ENCODE results near the gene GGTLC2. TPM values are rescaled to one million over a fixed set of nuclear protein-coding genes. Genes with fewer than 3 reads are reported as not detected.
"Not testable (repeated sequence)": the region's sequence is repeated elsewhere in the genome, so short reads cannot be mapped to it uniquely, and the experiment has no call there.

GGTLC2 gene
- not detected in 2 replicates for total RNA-seq (2014; rRNA removed; shearing (Covaris generic))

- DNase-seq (ENCODE audit: low read depth) = not testable (repeated sequence)
Measured at GRCh38 chr22:22644314-22644713, at the start of gene GGTLC2. TSS of gene GGTLC2 (plus strand) at chr22:22644614. CDS start at chr22:22646346, 1,732 bp downstream.

- DNase-seq (ENCODE audit: low read depth) = no peak
Measured at GRCh38 chr22:22595001-22595835, 49.2 kb upstream of the GGTLC2 start.

GRCh38 chr22:22598144-22598543 is 46.3 kb upstream of the GGTLC2 start:
- no peak for DNase-seq (ENCODE audit: low read depth)

DNA sequence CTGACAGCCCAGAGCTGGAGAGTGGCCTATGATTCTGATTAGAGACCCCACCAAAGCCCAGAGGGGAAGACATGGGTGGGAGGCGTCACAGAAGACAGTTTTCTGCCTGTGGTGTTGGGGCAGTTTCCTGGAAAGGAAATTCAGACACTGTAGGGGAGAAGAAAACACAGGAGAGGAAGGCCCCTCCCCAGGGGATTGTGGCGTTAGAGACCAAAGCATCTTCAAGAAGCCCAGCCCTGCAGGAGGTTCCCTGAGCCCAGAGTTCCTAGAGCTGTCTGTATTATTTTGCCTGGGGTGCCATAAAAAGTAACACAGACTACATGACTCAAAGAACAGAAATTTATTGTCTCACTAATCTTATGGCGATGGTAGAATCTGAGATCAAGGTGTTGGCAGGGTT is 45.2 kb upstream of the GGTLC2 start:
- DNase-seq (ENCODE audit: low read depth) = no peak

DNA sequence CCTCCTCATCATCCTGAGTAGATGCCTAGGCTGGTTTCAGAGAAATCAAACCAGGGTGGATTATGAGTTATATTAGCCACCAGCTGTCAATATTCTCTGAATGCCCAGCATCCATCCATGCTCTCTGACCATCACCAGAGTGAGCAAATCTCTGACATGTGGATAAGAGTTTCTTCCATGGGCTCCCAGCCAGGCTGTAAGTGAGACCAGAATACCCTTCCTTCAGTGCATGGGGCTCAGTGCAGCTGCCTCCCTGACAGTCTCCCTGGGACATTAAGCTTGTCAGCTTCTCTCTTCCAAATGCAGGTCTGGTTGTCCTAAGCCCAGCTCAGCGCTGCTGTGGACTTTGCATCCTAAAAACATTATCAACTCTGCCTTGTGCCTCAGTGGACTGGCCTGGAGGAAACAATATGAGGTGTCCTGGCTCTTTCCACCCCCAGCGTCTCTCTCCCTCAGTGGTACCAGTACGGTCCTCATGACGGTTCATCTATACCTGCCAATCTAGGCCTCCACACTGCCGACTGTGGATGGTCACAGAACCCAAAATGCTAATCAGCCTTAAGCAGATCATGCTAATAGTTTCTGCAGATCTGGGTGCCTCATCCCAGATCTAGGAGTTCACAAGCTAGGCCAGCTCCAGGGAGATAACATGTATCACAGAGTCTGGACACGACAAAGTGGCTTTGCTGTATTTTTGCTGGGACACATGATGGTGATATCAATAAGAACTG is 43.7 kb upstream of the GGTLC2 start:
- DNase-seq (ENCODE audit: low read depth) = no peak

DNA sequence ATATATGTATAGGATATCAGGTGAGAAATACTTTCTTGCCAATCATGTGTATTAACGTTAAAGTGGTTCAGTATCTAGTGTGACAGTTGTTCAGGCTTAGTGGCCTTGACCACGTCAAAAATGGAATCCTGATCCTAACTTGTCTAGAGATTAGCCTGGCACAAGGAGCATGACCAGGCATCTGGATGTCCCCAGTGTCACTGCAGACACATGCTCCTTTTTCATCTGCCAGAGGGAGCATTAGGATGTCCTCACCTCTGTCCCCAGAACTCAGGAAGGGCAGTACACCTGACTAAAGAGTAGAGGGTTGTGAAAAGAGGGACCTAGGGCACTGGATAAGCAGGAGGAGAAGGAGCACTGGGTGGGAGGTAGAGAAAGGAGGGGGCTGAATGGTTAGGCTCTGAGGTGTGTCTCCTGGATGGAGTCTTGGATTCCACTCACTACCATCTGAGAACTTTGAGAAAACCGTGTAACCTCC is 40.9 kb upstream of the GGTLC2 start:
- DNase-seq (ENCODE audit: low read depth) = no peak

- DNase-seq (ENCODE audit: low read depth) = no peak
Measured at GRCh38 chr22:22604326-22605073, 39.9 kb upstream of the GGTLC2 start.

GRCh38 chr22:22605074-22605404 is 39.4 kb upstream of the GGTLC2 start:
- DNase-seq (ENCODE audit: low read depth) = no peak

GRCh38 chr22:22608022-22608421 is 36.4 kb upstream of the GGTLC2 start:
- DNase-seq (ENCODE audit: low read depth) = not testable (repeated sequence)

DNA sequence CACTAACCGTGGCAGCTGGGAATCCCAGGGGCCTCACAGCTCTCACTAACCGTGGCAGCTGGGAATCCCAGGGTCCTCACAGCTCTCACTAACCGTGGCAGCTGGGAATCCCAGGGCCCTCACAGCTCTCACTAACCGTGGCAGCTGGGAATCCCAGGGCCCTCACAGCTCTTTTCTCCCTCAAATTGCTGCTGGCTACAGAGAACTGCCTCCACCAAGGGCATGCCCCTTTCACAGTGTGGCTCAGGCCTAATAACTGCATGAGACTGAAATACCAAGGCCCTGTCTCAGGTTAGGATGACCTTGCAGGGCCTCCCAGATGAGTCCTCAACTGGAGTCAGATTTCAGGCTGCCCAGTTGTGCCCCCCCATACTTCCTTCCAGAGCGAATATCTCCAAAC is 35.1 kb upstream of the GGTLC2 start:
- DNase-seq (ENCODE audit: low read depth) = no peak

DNA sequence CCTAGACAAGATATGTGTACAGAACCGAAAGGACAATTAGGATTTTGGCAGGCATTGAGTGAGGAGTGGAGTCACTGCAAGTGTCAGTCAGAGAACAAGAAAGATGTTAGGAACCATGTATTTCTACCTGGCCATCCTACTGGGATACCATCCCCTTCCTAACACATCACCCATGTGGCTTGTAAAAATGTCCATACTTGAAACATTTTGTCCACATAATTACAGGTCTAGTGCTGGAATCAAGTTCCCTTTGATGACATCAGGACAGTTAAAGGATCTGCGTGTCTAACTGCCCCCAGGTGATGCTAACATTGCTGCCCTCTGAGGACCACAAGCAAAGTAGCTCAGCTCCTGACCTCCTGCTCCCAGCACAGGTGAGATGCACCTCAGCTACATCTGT is 31.9 kb upstream of the GGTLC2 start:
- no peak for DNase-seq (ENCODE audit: low read depth)

DNA sequence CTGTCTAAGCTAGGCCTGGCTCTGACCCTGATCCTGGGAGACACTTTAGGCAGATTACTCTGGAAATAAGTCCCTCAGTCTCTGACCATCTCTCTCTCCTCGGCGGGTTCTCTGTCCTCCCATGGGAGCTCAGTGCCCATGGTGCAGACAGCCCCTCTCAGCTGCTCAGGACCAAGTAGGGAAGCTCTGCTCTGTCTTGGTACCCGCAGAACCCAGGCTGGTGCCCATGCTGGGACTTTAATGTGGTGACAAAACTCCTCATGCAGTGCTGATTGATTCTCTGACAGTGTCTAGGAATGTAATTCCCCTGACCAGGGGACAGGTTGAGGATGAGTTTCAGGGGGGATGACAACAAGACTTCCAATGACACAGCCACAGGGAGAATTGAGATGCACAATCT is 30.3 kb upstream of the GGTLC2 start:
- no peak for DNase-seq (ENCODE audit: low read depth)

GRCh38 chr22:22616636-22617035 is 27.8 kb upstream of the GGTLC2 start:
- DNase-seq (ENCODE audit: low read depth) = no peak

- no peak for DNase-seq (ENCODE audit: low read depth)
Measured at GRCh38 chr22:22618448-22618847, 26.0 kb upstream of the GGTLC2 start.

- no peak for DNase-seq (ENCODE audit: low read depth)
Measured at GRCh38 chr22:22618923-22619322, 25.5 kb upstream of the GGTLC2 start.

DNA sequence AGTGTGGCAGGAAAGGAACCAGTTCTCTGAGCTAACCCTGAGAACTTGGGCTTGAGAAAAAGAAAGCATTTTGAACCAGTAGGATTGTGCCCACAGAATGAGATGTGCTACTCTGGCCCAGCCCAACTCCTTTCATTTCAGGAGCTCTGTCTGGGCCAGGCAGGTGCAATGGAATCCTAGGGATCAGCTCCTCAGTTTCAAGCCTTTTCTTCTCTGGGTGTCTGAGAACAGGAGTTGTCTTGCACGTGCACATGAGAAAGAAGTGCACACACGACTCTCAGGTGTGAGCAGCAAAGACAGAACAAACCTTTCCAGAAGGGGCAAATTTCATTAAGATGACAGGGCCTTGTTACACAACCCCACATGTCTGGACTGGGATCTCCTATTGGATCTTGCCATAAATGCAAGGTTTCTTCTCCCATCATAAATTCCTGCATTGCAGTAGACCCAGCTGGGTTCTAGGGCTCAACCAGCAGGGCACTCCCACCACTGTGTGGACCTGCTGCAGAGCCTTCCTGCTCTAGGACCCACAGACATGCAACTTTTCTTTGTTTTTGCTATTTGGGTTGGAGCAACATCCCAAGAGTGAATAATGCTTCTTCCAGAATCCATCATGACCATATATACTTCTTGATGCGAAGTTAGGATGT is 24.5 kb upstream of the GGTLC2 start:
- no peak for DNase-seq (ENCODE audit: low read depth)

GRCh38 chr22:22628546-22629495 is 15.6 kb upstream of the GGTLC2 start:
- not testable (repeated sequence) for DNase-seq (ENCODE audit: low read depth)

DNA sequence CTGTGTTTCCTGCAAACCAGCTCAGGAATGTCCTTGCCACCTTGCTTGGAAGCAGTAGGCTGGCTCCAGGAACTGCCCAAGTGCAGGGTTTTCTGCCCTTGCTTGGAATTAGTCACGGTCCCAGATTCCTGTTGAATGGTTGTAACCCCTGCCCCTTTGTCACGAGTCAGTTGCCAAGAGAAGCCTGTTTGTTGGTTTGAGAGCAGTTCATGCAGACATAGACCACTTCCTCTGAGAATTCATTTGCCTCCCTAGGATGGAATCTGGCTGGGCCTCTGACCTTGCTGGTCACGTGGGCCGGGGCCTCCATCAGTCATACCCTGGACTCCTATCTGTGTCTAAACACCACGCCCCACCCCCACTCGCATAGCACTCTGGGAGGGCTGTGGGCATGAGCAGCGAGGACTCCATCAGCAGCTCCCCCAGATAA is 13.2 kb upstream of the GGTLC2 start:
- peak; percentile 41 for DNase-seq (ENCODE audit: low read depth)

- not testable (repeated sequence) for DNase-seq (ENCODE audit: low read depth)
Measured at GRCh38 chr22:22632226-22632625, 12.2 kb upstream of the GGTLC2 start.

DNA sequence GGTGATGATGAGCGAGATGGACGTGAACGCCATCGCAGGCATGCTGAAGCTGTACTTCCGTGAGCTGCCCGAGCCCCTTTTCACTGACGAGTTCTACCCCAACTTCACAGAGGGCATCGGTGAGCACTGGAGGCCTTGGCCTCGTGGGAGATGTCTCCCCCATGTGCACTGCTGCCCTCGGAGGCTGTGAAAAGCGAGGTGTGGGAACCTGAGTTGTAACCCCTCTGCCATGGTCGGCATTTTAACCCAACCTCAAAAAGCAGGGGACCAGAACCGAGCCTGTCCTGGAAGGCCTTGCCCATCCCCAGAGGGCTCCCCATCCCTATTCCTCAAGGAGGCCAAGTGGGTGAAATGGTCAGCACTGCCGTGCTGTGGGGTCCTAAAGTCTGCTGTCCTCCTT is 10.9 kb upstream of the GGTLC2 start:
- not testable (repeated sequence) for DNase-seq (ENCODE audit: low read depth)

- peak; percentile 18 for DNase-seq (ENCODE audit: low read depth)
Measured at GRCh38 chr22:22636260-22636659, 8.2 kb upstream of the GGTLC2 start.
